Astrocyte (in vitro differentiated cells and primary cell): ENCODE results near the gene KIAA1549. TPM values are rescaled to one million over a fixed set of nuclear protein-coding genes. Genes with fewer than 3 reads are reported as not detected.
"Not testable (repeated sequence)": the region's sequence is repeated elsewhere in the genome, so short reads cannot be mapped to it uniquely, and the experiment has no call there.

Source experiments
- DNase-seq: peaks from one replicate; pipeline ENCODE4 v3.0.0-alpha.2; 2010; ENCODE audit warnings: low read depth
- FAIRE-seq: peaks from 2 replicates; lab custom pipeline; 2011; peaks lifted over from hg19 to GRCh38; lab: Jason Lieb, UNC
- H2AFZ ChIP-seq: 2 replicates; pipeline ENCODE4 v1.6.0; 2012; ENCODE audit warnings: low read depth, low read length, inconsistent platforms
- H3K27ac ChIP-seq: 2 replicates; pipeline ENCODE4 v1.5.1; 2011; ENCODE audit warnings: low read depth, low read length, inconsistent platforms
- H3K27me3 ChIP-seq: 2 replicates; pipeline ENCODE4 v1.6.0; 2011; ENCODE audit warnings: low read length, inconsistent platforms; ENCODE audit not compliant: insufficient read depth
- H3K36me3 ChIP-seq: 2 replicates; pipeline ENCODE4 v1.5.1; 2011; ENCODE audit warnings: low read length, inconsistent platforms; ENCODE audit not compliant: insufficient read depth
- H3K4me1 ChIP-seq: 2 replicates; pipeline ENCODE4 v1.5.1; 2011; ENCODE audit warnings: low read length, inconsistent platforms; ENCODE audit not compliant: insufficient read depth
- H3K4me2 ChIP-seq: 2 replicates; pipeline ENCODE4 v1.6.0; 2012; ENCODE audit warnings: low read length, inconsistent platforms
- H3K4me3 ChIP-seq: 2 replicates; pipeline ENCODE4 v1.5.1; 2011; ENCODE audit warnings: low read depth, mild to moderate bottlenecking, low read length, inconsistent platforms; ENCODE audit not compliant: insufficient read depth
- H3K79me2 ChIP-seq: 2 replicates; pipeline ENCODE4 v1.6.0; 2012; ENCODE audit warnings: mild to moderate bottlenecking, low read length, inconsistent platforms; ENCODE audit not compliant: insufficient read depth
- H3K9ac ChIP-seq: 2 replicates; pipeline ENCODE4 v1.6.0; 2012; ENCODE audit warnings: mild to moderate bottlenecking, low read length, inconsistent platforms
- H3K9me3 ChIP-seq: 2 replicates; pipeline ENCODE4 v1.5.1; 2012; ENCODE audit warnings: low read depth, mild to moderate bottlenecking, low read length, inconsistent platforms; ENCODE audit not compliant: insufficient read depth
- H4K20me1 ChIP-seq: 2 replicates; pipeline ENCODE4 v1.6.0; 2012; ENCODE audit warnings: low read length, inconsistent platforms; ENCODE audit not compliant: insufficient read depth
- H3K27ac Mint-ChIP-seq: one replicate; pipeline ENCODE4 v1.8.0; 2021; ENCODE audit warnings: mild to moderate bottlenecking, mixed read lengths; ENCODE audit not compliant: unreplicated experiment
- H3K27me3 Mint-ChIP-seq: one replicate; pipeline ENCODE4 v1.8.0; 2021; ENCODE audit warnings: low read depth, mixed read lengths; ENCODE audit not compliant: unreplicated experiment
- H3K36me3 Mint-ChIP-seq: one replicate; pipeline ENCODE4 v1.8.0; 2021; ENCODE audit warnings: low read depth, mixed read lengths; ENCODE audit not compliant: unreplicated experiment
- H3K4me1 Mint-ChIP-seq: one replicate; pipeline ENCODE4 v1.8.0; 2021; ENCODE audit warnings: low read depth, mixed read lengths; ENCODE audit not compliant: unreplicated experiment
- H3K4me3 Mint-ChIP-seq: one replicate; pipeline ENCODE4 v1.8.0; 2021; ENCODE audit warnings: mild to moderate bottlenecking, moderate library complexity, mixed read lengths; ENCODE audit not compliant: unreplicated experiment
- H3K9me3 Mint-ChIP-seq: one replicate; pipeline ENCODE4 v1.8.0; 2021; ENCODE audit warnings: mild to moderate bottlenecking, mixed read lengths; ENCODE audit not compliant: unreplicated experiment
- CTCF ChIP-seq: IDR thresholded peaks from 2 replicates; pipeline ENCODE4 v1.5.1; 2011; ENCODE audit warnings: low read depth, mild to moderate bottlenecking, inconsistent platforms, low read length, moderate library complexity; ENCODE audit not compliant: insufficient read depth
- EZH2 ChIP-seq: IDR thresholded peaks from 2 replicates; pipeline ENCODE4 v1.6.1; 2012; ENCODE audit warnings: mild to moderate bottlenecking, low read length, inconsistent platforms; ENCODE audit not compliant: insufficient read depth
- total RNA-seq: library from RNA; stranded (reverse); gene quantifications from 2 replicates; pipeline ENCODE4 v1.2.1, GENCODE V29; 2021

The KIAA1549 gene
- total RNA-seq, 1 donor from 2014 or later: 10.3 TPM

- no peaks in the 10 kb centered on the region for H3K79me2 ChIP-seq
- FAIRE-seq: no peak
- Mint-ChIP-seq H3K27me3 (peaks cover 23% of the 10 kb centered on the region), H3K4me1 (no peaks in the 10 kb centered on the region), H3K4me3 (no peak within 1 kb of the TSS), H3K9me3 (no peaks in the 10 kb centered on the region), H3K27ac (no peak within 1 kb of the TSS), H3K36me3 (no peaks in the 10 kb centered on the region)
- H3K4me1 ChIP-seq: no peaks in the 10 kb centered on the region
- H3K4me2 ChIP-seq: no peak within 1 kb of the TSS
- no peak within 1 kb of the TSS for H3K27ac ChIP-seq
- TF ChIP-seq EZH2 (no peak), CTCF (no peak)
- no peaks in the 10 kb centered on the region for H3K36me3 ChIP-seq
- no peaks in the 10 kb centered on the region for H3K27me3 ChIP-seq
- no peak within 1 kb of the TSS for H2AFZ ChIP-seq
- H3K9me3 ChIP-seq: no peaks in the 10 kb centered on the region
- H3K4me3 ChIP-seq: no peak within 1 kb of the TSS
- H4K20me1 ChIP-seq: no peaks in the 10 kb centered on the region
- DNase-seq: no peak
- no peak within 1 kb of the TSS for H3K9ac ChIP-seq
These were observed 183.4 kb downstream of the KIAA1549 start, which contains the start of the genes ATP6V0A4 and TMEM213 for GRCh38 chr7:138797715-138798320. Gene ATP6V0A4 (minus strand): TSS chr7:138798196. CDS start chr7:138771247, 26,949 bp downstream. Gene TMEM213 (plus strand): TSS chr7:138797994. CDS start chr7:138798105, 111 bp downstream.

DNA sequence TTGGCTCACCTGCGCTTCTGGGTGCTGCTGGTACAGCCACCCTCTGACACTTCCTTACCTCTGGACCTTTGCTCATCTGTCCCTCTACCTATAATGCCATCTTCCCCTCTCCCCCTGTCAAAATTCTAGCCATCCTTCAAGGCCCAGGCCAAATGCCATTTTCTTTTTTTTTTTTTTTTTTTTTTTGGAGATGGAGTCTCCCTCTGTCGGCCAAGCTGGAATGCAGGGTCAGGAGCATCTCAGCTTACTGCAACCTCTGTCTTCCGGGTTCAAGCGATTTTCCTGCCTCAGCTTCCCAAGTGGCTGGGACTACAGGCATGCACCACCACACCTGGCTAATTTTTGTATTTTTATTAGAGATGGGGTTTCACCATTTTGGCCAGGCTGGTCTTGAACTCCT is 184.1 kb downstream of the KIAA1549 start:
- not testable (repeated sequence) for H3K27me3 ChIP-seq, DNase-seq, H3K4me3 Mint-ChIP-seq, H3K36me3 Mint-ChIP-seq, H3K4me1 Mint-ChIP-seq, H3K36me3 ChIP-seq, FAIRE-seq, H3K9ac ChIP-seq, H3K27ac ChIP-seq, H3K4me2 ChIP-seq, H3K4me1 ChIP-seq, H4K20me1 ChIP-seq, H3K4me3 ChIP-seq, H3K9me3 ChIP-seq, H3K79me2 ChIP-seq, H3K27ac Mint-ChIP-seq, H3K9me3 Mint-ChIP-seq, H2AFZ ChIP-seq
- H3K27me3 Mint-ChIP-seq: peaks cover 23% of the 10 kb centered on the region

DNA sequence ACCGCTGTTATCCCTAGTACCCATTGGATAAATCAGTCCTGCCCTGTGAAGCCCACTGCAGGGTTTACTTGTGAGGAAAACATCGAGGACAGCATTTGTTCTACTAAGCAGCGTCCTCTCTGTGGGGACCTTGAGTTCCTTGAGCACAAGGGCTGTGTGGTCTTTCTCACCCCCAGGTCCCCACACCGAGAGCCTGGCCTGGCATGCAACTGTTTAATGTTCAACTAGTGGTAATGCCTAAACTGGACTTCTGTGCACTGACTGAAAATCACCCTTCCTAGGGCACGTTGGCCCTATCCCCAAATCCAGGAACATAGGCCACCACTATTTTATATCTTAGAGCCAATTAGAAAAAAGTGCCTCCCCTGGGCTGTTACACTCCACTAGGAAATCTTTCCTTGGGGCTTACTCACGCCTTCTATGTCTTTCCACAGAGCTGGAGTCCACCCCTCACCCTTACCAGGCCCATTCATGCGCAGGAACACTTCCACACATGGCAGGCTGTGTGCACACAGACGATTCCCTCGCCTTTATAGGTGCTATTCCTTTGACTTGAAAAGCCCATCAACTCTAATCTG is 185.1 kb downstream of the KIAA1549 start:
- Histone ChIP-seq H3K4me2 (no peak overlapping the region), H3K4me3 (no peak overlapping the region), H3K9ac (no peak overlapping the region), H2AFZ (no peak overlapping the region), H4K20me1 (no peaks in the 10 kb centered on the region), H3K9me3 (no peaks in the 10 kb centered on the region), H3K27me3 (no peaks in the 10 kb centered on the region), H3K36me3 (no peaks in the 10 kb centered on the region), H3K27ac (no peak overlapping the region), H3K79me2 (no peaks in the 10 kb centered on the region), H3K4me1 (no peaks in the 10 kb centered on the region)
- H3K4me1 Mint-ChIP-seq: no peaks in the 10 kb centered on the region
- TF ChIP-seq EZH2 (no peak), CTCF (no peak)
- peaks cover 23% of the 10 kb centered on the region for H3K27me3 Mint-ChIP-seq
- no peak for DNase-seq
- H3K27ac Mint-ChIP-seq: no peak overlapping the region
- H3K4me3 Mint-ChIP-seq: no peak overlapping the region
- H3K9me3 Mint-ChIP-seq: no peaks in the 10 kb centered on the region
- FAIRE-seq: no peak
- H3K36me3 Mint-ChIP-seq: no peaks in the 10 kb centered on the region
